ENCODE results near the gene SH3RF2. TPM values are rescaled to one million over a fixed set of nuclear protein-coding genes. Genes with fewer than 3 reads are reported as not detected.
A peak's percentile ranks its signal among the peaks of the same experiment; 100 is the strongest.

SH3RF2 gene
- total and polyA plus RNA-seq, 10 of the 15 experiments (the other 5 are each of a cell fraction or from before 2014, with no cell fraction given), result 0.15 TPM; not detected in 9

GRCh38 chr5:145946112-145946861 lies 9.9 kb downstream of the SH3RF2 start (continued):
- TF ChIP-seq PRDM15 (CRISPR knock-in tag; IDR thresholded peaks at IDR 0.05) (no peak), EED (IDR thresholded peaks at IDR 0.05; ENCODE audit: low read depth) (peak; percentile 41; the same call in 1 of the 2 replicates), YBX1 (IDR thresholded peaks at IDR 0.05) (no peak), PAX8 (IDR thresholded peaks at IDR 0.05) (no peak), SMARCA5 (IDR thresholded peaks at IDR 0.05) (no peak), MLLT1 (IDR thresholded peaks at IDR 0.05) (no peak), RFX5 (IDR thresholded peaks at IDR 0.05; ENCODE audit: low read depth, low read length) (no peak), HDAC6 (IDR thresholded peaks at IDR 0.05; ENCODE audit: unreplicated experiment) (no peak), TCF12 (IDR thresholded peaks at IDR 0.05; ENCODE audit: low read depth, low read length) (no peak), SP1 (IDR thresholded peaks at IDR 0.05; ENCODE audit: low read depth, low read length) (no peak), ZSCAN29 (IDR thresholded peaks at IDR 0.05) (no peak), RELA (IDR thresholded peaks at IDR 0.05; ENCODE audit: borderline replicate concordance, partially characterized antibody) (no peak), POU2F2 (IDR thresholded peaks at IDR 0.05; ENCODE audit: borderline replicate concordance, low read depth, low read length) (no peak), CHD1 (IDR thresholded peaks at IDR 0.05; ENCODE audit: low read depth, low read length) (no peak), CEBPZ (IDR thresholded peaks at IDR 0.05; ENCODE audit: low read depth, low read length) (no peak), JUND (IDR thresholded peaks at IDR 0.05; ENCODE audit: low read depth, low read length) (no peak), YY1 (IDR thresholded peaks at IDR 0.05; ENCODE audit: low read depth, low read length) (no peak), LARP7 (IDR thresholded peaks at IDR 0.05) (no peak), POLR2A (IDR thresholded peaks at IDR 0.05; ENCODE audit: low read depth, low read length) (no peak), TCF7 (IDR thresholded peaks at IDR 0.05; ENCODE audit: borderline replicate concordance) (peak; percentile 98), CHD4 (IDR thresholded peaks at IDR 0.05) (no peak), ZNF207 (IDR thresholded peaks at IDR 0.05; ENCODE audit: borderline replicate concordance) (no peak), E2F4 (IDR thresholded peaks at IDR 0.05; ENCODE audit: low read depth, low read length) (no peak), RB1 (IDR thresholded peaks at IDR 0.05; ENCODE audit: borderline replicate concordance) (no peak)

Measured in GM12878 (cell line).